ENCODE measurements around the gene ZNF865.

GRCh38 chr19:55638864-55639359 lies 33.5 kb downstream of the ZNF865 start:
- TF ChIP-seq CTCF (conservative IDR thresholded peaks at IDR 0.05; ENCODE audit: low read length) (peak; percentile 87), EZH2phosphoT487 (IDR thresholded peaks at IDR 0.05; ENCODE audit: borderline replicate concordance, low read depth, low read length) (no peak)

All from OCI-LY7 (cell line).